GM12892 (cell line): Measurements from ENCODE around the gene LMF1.

Experiments used
- POLR2A ChIP-seq: IDR thresholded peaks from 2 replicates; pipeline ENCODE4 v1.6.1; 2011; ENCODE audit warnings: low read depth, low read length, control low read depth
- POLR2AphosphoS5 ChIP-seq: IDR thresholded peaks from 2 replicates; pipeline ENCODE4 v1.6.1; 2011; ENCODE audit warnings: low read depth, low read length, control low read depth
- TAF1 ChIP-seq: IDR thresholded peaks from 2 replicates; pipeline ENCODE4 v1.6.1; 2011; ENCODE audit warnings: low read depth, mild to moderate bottlenecking, control low read depth, low read length, borderline replicate concordance

DNA sequence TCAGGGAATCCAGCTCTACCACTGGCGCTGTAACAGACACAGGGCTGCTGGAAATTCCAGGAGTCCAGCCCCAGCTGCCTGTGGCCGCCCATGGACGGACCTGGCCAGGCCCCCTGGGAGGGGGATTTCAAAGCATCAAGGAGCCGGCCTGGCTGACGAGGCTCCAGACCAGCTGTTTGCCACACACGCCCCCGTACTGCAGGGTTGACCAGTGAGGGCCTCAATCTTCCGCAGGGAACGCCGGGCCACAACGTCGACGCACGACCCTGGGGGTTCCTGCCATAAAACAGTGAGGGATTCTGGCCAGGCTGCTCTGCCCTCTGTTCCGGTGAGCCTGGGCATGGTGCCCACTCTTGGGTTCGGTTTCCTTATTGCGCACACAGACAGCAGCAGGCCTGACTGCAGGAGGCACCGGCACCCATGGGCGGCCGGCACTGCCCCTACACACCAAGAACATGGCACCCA, 3.7 kb downstream of the LMF1 start:
- TF ChIP-seq POLR2A (no peak), TAF1 (no peak), POLR2AphosphoS5 (no peak)
